HEK293T (cell line): ENCODE results near the gene NFATC1.

Experiments used
- BHLHE40 ChIP-seq: fragments of 450-650 bp; IDR thresholded peaks from 2 replicates; pipeline ENCODE4 v1.6.1; 2016; ENCODE audit warnings: mild to moderate bottlenecking, moderate library complexity, borderline replicate concordance
- ELF4 ChIP-seq: fragments of 450-650 bp; IDR thresholded peaks from 2 replicates; pipeline ENCODE4 v1.6.1; 2017; ENCODE audit warnings: antibody characterized with exemption
- SP1 ChIP-seq: fragments of 450-650 bp; IDR thresholded peaks from 2 replicates; pipeline ENCODE4 v1.6.1; 2017

DNA sequence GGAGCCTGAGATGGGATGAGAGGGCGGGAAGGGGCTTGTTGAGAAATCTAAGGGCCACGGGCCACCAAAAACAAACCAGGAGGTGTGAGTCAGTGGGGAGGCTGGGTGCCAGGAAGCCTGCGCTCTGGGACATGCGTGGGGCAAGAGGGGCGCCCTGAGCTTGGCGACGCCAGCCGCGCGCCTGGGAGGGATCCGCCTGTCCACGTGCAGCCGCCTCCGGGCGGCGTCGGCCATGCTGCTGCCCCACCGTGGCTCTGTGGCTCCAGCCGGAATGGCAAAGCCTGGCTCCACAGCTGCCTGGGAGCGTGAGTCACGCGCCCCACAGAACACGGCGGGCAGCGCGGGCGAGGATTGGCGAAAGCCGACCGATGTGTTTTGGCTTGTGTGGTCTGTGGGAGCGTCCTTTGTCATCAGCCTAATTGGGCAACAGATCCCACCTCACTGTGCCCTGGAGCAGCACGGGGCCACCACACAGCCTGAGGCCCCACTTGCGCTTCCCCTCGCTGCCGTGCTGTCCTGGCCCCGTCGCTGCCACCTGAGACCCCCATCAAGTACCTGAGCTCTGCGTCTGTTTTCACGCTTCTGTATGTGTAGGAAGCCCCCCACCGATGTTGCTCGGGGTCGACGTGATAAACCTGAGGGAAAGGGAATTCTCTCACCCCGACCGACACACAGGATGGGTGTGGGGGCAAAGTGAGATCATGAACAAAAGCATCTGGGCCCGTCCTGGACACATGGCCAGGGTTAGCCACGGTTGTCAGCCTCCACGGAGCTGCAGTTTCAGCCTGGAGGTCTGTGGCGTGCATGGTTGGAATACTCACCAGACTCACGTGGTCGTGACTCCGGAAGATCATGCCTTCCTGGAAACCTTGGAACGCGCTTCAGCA is 80.5 kb downstream of the NFATC1 start:
- TF ChIP-seq BHLHE40 (no peak), ELF4 (no peak), SP1 (no peak)
